Aorta (tissue), 5 donors: Measurements from ENCODE around the gene FYB1. TPM values are rescaled to one million over a fixed set of nuclear protein-coding genes. Genes with fewer than 3 reads are reported as not detected.

Source experiments
- ATAC-seq: fragments of 200-7000 bp; cut with Tn5 transposase; one replicate; pipeline ENCODE4 v1.9.1; 2022; ENCODE audit warnings: moderate library complexity; ENCODE audit not compliant: low FRiP score
- DNase-seq, 2 donors: peaks; one replicate each; pipeline ENCODE4 v3.0.0-alpha.2; 2020
- H3K27ac ChIP-seq, 2 donors: one replicate each; pipeline ENCODE4 v1.5.1; 2013; ENCODE audit warnings: low read length in 2 of 2, mild to moderate bottlenecking in 2 of 2, moderate library complexity in 2 of 2, control low read depth in 1 of 2, inconsistent platforms in 1 of 2, low read depth in 1 of 2
- H3K27me3 ChIP-seq, 2 donors: one replicate each; pipeline ENCODE4 v1.6.1; 2013; ENCODE audit warnings: control low read depth in 1 of 2, low read length in 1 of 2, mild to moderate bottlenecking in 1 of 2, moderate library complexity in 1 of 2; ENCODE audit not compliant: insufficient read depth in 2 of 2, control insufficient read depth in 1 of 2
- H3K36me3 ChIP-seq, 2 donors: one replicate each; pipeline ENCODE4 v1.6.1; 2013; ENCODE audit warnings: control low read depth in 1 of 2, low read length in 1 of 2, mild to moderate bottlenecking in 1 of 2; ENCODE audit not compliant: insufficient read depth in 2 of 2, control insufficient read depth in 1 of 2
- H3K4me1 ChIP-seq, 2 donors: one replicate each; pipeline ENCODE4 v1.6.1; 2013; ENCODE audit warnings: low read length in 2 of 2, control low read depth in 1 of 2, mild to moderate bottlenecking in 1 of 2, moderate library complexity in 1 of 2; ENCODE audit not compliant: insufficient read depth in 2 of 2, control insufficient read depth in 1 of 2
- H3K4me3 ChIP-seq, 2 donors: one replicate each; pipeline ENCODE4 v1.5.1; 2013; ENCODE audit warnings: low read length in 2 of 2, control low read depth in 1 of 2, mild to moderate bottlenecking in 1 of 2
- H3K9me3 ChIP-seq: one replicate; pipeline ENCODE4 v1.6.1; 2013; ENCODE audit warnings: mild to moderate bottlenecking, low read length; ENCODE audit not compliant: control insufficient read depth
- WGBS, 2 donors: extraction: QIAGEN DNeasy Blood & Tissue Kit; methylation state at CpG; one replicate each; pipeline ENCODE4 v1.1.7; 2013; 5-methylcytosine and 5-hydroxymethylcytosine counted together
- intact Hi-C, 2 donors: fragments of 100-400 bp; cut with DNase I; formaldehyde crosslinking; loops; one replicate each; pipeline versions ENCODE4 v1.14.2 to v1.15.0; 2022
- polyA plus RNA-seq, 2 donors: library from polyadenylated mRNA; stranded (reverse); fragments of 200-250 nt; gene quantifications; one replicate each; pipeline ENCODE4 v1.2.3, GENCODE V29; 2013
- total RNA-seq, 2 donors: library from RNA; stranded (reverse); fragmentation: NEBNext Ultra II Directional; extraction: Animal tissue kit (Norgen Biotek cat#: 25700); gene quantifications; one replicate each; pipeline ENCODE4 v1.2.1, GENCODE V29; 2021
- donor health status: healthy with polysubstance abuse.
- donor health status: Bipolar disorder and iron deficiency.
- donor health status: DM: no; HTN: no; CAD: no.
- donor health status: DM: no; HTN: no; CAD: no.
- donor health status: DM: yes; HTN: yes; CAD: no.

FYB1 gene
- total and polyA plus RNA-seq, 4 donors = 0.87 to 45.8 (median 13.3) TPM

DNA sequence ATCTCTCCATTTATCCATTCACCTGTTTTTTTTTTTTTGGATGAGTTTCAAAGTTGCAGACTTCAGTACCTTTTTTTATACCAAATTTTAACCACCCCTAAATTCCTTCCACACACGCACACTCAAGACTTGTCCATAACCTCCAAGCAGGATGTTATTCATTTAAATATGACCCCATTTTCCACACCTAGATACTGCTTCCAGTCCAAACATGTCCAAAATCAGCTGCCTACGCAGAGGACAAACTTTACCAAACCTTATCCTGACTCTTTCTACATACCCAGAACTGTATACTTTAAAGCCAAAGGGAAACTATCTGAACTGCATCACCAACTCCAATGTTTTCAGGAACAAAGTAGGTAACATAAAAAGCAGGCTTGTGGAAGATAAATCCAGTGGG is 36.0 kb upstream of the FYB1 start:
- H3K4me3 ChIP-seq = no peak overlapping the region
- no peaks in the 10 kb centered on the region for H3K36me3 ChIP-seq
- H3K9me3 ChIP-seq = no peaks in the 10 kb centered on the region
- H3K4me1 ChIP-seq = no peaks in the 10 kb centered on the region
- no peak for ATAC-seq
- no peak for DNase-seq
- WGBS, 2 donors = 80 to 81% methylated on average over 2 of the region's 2 CpGs
- no peak overlapping the region for H3K27ac ChIP-seq
- no peaks in the 10 kb centered on the region for H3K27me3 ChIP-seq
- intact Hi-C loops = no loop called here

- DNase-seq (no peak), ATAC-seq (no peak)
- Histone ChIP-seq H3K27ac (no peak overlapping the region), H3K27me3 (no peaks in the 10 kb centered on the region), H3K36me3 (no peaks in the 10 kb centered on the region), H3K9me3 (no peaks in the 10 kb centered on the region), H3K4me1 (no peaks in the 10 kb centered on the region), H3K4me3 (no peak overlapping the region)
- intact Hi-C loops = no loop called here
These were observed 35.3 kb upstream of the FYB1 start for GRCh38 chr5:39254671-39255070.

- Histone ChIP-seq H3K9me3 (no peaks in the 10 kb centered on the region), H3K4me3 (no peak overlapping the region), H3K36me3 (no peaks in the 10 kb centered on the region), H3K27me3 (peaks cover 0 to 2% of the 10 kb centered on the region in 2 donors), H3K4me1 (no peaks in the 10 kb centered on the region), H3K27ac (no peak overlapping the region)
- no peak for DNase-seq
- no peak for ATAC-seq
- intact Hi-C loops = no loop called here
These were observed 33.8 kb upstream of the FYB1 start for GRCh38 chr5:39253196-39253595.

- Histone ChIP-seq H3K4me1 (no peaks in the 10 kb centered on the region), H3K27me3 (peaks cover 0 to 2% of the 10 kb centered on the region in 2 donors), H3K9me3 (no peaks in the 10 kb centered on the region), H3K27ac (no peak overlapping the region), H3K4me3 (no peak overlapping the region), H3K36me3 (no peaks in the 10 kb centered on the region)
- no peak for DNase-seq
- WGBS, 2 donors = 75 to 79% methylated on average over 1 of the region's 1 CpG
- intact Hi-C loops = no loop called here
- ATAC-seq = no peak
These were observed 30.4 kb upstream of the FYB1 start for GRCh38 chr5:39249564-39250274.

DNA sequence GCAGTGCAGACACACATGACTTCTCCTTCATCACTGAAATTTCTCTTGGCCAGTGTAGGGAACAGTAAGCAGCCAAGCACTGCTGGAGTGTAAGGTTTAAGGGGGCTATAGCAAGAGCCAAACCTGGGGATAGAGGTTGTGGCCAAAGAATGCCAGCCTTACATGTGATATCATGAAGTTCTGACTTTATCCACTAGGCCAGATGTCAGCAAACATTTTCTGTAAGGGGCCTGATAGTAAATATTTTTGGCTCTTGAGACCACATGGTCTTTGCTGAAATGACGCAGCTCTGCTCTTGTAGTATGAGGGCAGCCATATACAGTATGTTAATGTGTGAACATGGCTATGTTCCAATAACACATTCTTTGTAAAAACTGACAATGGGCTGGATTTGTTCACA is 29.7 kb upstream of the FYB1 start:
- Histone ChIP-seq H3K4me1 (no peaks in the 10 kb centered on the region), H3K4me3 (no peak overlapping the region), H3K27me3 (peaks cover 0 to 2% of the 10 kb centered on the region in 2 donors), H3K27ac (no peak overlapping the region), H3K9me3 (no peaks in the 10 kb centered on the region), H3K36me3 (no peaks in the 10 kb centered on the region)
- 40 to 61% methylated on average over 1 of the region's 1 CpG for WGBS, 2 donors
- DNase-seq (no peak), ATAC-seq (no peak)
- intact Hi-C loops = no loop called here

- no peaks in the 10 kb centered on the region for H3K27me3 ChIP-seq
- no peak for DNase-seq
- intact Hi-C loops = no loop called here
- H3K36me3 ChIP-seq = no peaks in the 10 kb centered on the region
- no peak overlapping the region for H3K4me3 ChIP-seq
- H3K9me3 ChIP-seq = peaks cover 5% of the 10 kb centered on the region
- no peak for ATAC-seq
- no peak overlapping the region for H3K27ac ChIP-seq
- H3K4me1 ChIP-seq = no peaks in the 10 kb centered on the region
- WGBS, 2 donors = 85 to 98% methylated on average over 1 of the region's 1 CpG
These were observed 21.4 kb upstream of the FYB1 start for GRCh38 chr5:39240750-39241149.

- no peak overlapping the region for H3K4me3 ChIP-seq
- no peaks in the 10 kb centered on the region for H3K27me3 ChIP-seq
- H3K27ac ChIP-seq = no peak overlapping the region
- no peaks in the 10 kb centered on the region for H3K4me1 ChIP-seq
- H3K9me3 ChIP-seq = peaks cover 5% of the 10 kb centered on the region
- 46 to 50% methylated on average over 3 of the region's 3 CpGs for WGBS, 2 donors
- no peak for DNase-seq
- intact Hi-C loops = no loop called here
- ATAC-seq = no peak
- no peaks in the 10 kb centered on the region for H3K36me3 ChIP-seq
These were observed 19.2 kb upstream of the FYB1 start for GRCh38 chr5:39238366-39239105.

DNA sequence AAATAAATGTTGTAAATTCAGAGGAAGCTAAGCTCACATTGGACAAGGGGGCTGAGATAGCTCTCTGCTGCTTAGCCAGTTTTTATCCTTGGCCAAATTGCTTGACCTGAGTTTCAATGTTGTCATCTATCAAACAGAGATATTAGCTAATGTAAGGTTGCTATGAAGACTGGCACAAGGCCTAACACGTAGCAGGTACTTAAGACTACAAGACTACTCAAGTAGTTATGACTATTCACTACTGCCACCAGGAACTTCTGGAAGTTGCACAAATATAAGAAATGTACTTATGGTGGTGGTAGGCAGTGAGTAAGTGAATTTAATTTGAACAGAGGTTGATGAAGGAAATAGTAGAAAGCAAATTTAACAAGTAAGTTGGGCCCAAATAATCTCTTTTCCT is 17.4 kb upstream of the FYB1 start:
- no peaks in the 10 kb centered on the region for H3K4me1 ChIP-seq
- H3K36me3 ChIP-seq = no peaks in the 10 kb centered on the region
- H3K9me3 ChIP-seq = peaks cover 5% of the 10 kb centered on the region
- H3K27me3 ChIP-seq = no peaks in the 10 kb centered on the region
- no peak overlapping the region for H3K27ac ChIP-seq
- WGBS, 2 donors = 63 to 64% methylated on average over 1 of the region's 1 CpG
- DNase-seq = no peak
- no peak for ATAC-seq
- intact Hi-C loops = no loop called here
- H3K4me3 ChIP-seq = no peak overlapping the region

DNA sequence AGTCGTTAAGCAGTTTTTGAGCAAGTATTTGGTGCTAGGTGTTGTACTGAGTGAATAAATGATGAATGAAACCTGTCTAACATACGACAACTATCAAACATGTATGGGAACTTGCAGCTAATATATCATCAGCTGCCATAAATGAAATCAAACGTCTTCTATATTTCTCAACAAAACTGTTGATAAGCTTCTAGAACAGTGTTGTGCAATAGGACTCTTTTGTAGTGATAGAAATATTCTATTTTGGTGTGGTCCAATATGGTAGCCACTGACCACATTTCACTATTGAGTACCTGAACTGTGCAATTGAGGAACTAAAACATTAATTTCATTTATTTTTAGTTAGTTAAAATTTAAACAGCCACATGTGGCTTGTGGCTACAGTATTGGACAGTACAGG is 16.3 kb upstream of the FYB1 start:
- intact Hi-C loops = no loop called here
- WGBS, 2 donors = 36 to 46% methylated on average over 3 of the region's 3 CpGs

More for the DNA sequence above, 16.3 kb upstream of the FYB1 start:
- no peak overlapping the region for H3K27ac ChIP-seq
- ATAC-seq (no peak), DNase-seq (no peak)
- no peaks in the 10 kb centered on the region for H3K4me1 ChIP-seq
- no peaks in the 10 kb centered on the region for H3K36me3 ChIP-seq
- H3K9me3 ChIP-seq = peaks cover 1% of the 10 kb centered on the region
- no peaks in the 10 kb centered on the region for H3K27me3 ChIP-seq
- H3K4me3 ChIP-seq = no peak overlapping the region
